Stimulated activated CD8-positive, alpha-beta memory T cell treated with anti-CD3 and anti-CD28 coated beads, Interleukin-12 subunit alpha, Interleukin-12 subunit beta, amount 100 ng/mL, for 24 hours (primary cell): ENCODE results near the gene ZYX.

Source experiments
- DNase-seq: peaks from one replicate; pipeline ENCODE4 v3.0.0-alpha.2; 2020; ENCODE audit errors: extremely low read depth

The ZYX gene

DNA sequence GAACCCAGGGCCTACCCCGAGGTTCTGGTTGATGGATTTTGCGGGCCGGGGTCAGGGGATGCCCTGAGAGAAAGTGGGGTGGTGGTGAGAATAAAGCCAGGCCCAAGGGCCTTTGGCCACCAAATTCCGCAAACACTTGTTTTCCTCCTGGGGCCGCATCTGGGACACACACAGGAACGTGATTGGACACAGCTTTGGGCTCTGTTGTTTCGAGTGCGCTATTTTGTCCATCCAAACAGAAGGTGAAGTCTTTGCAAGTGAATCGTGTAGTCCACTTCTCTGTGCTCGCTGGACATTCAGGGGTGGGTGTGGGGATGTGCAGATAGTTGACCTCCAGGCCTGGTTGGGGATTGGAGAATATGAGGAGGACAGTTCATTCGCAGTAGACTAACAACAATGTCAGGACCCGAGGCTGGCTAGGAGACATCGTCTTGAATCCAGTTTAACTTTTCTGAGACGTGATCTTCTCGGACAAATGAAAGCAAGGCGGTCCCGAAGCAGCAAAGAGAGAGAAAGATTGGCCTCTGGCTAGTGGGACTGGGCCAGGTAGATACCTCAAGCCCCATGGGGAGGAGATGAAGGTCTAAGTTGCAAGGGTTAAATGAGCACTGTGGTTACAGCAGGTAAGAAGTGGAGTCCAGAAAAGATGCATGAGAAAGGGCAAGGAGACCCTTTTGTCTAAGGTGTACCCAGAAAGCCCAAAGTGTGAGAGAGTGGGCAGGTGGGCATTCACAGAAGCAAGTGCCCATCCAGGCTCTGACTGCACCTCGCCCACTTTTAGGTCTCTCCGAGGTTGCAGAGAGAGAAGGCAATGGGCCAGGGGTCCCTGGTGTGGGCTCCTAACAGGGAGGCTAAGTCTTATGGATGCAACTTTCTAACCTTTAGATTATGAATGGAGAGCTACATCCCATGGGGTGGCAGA, 17.9 kb upstream of the ZYX start:
- DNase-seq = no peak

DNA sequence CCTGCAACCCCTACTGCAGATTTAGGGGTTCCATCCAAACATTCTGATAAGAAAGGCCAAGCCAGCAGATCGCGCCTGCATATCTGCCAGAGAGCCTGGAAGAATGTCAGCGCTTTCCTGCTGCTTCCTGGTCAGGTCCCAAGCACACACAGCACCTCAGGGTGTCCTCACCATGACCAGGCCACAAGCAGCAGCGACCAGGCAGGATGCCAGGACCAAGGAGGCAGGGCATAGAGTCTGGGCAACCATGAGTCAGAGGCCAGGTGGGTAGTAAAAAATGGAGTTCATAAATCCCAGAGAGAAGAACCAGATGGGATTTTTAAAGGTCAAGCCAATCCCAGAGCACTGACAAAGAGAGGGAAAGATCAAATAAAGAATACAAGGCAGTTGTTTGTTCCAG, 13.2 kb upstream of the ZYX start:
- DNase-seq = no peak

DNA sequence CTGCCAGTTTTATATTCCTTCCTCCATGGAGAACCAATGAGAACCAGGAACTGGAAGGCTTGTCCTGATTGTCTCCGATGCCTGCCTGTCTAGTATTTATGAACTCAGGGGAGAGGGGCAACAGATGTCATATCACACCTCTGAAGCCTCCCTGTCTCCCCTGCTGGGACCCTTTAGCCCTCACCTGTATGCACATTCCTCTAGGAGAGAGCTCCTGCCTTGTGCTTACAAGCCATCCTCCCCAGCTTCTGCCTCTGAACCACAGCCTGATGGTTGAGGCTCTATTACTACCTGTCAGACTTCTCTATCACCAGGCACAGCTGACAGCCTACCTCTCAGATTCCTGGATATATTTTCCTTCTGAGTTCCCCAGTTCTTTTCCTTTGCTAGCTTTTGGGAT, 12.8 kb upstream of the ZYX start:
- DNase-seq = no peak

DNA sequence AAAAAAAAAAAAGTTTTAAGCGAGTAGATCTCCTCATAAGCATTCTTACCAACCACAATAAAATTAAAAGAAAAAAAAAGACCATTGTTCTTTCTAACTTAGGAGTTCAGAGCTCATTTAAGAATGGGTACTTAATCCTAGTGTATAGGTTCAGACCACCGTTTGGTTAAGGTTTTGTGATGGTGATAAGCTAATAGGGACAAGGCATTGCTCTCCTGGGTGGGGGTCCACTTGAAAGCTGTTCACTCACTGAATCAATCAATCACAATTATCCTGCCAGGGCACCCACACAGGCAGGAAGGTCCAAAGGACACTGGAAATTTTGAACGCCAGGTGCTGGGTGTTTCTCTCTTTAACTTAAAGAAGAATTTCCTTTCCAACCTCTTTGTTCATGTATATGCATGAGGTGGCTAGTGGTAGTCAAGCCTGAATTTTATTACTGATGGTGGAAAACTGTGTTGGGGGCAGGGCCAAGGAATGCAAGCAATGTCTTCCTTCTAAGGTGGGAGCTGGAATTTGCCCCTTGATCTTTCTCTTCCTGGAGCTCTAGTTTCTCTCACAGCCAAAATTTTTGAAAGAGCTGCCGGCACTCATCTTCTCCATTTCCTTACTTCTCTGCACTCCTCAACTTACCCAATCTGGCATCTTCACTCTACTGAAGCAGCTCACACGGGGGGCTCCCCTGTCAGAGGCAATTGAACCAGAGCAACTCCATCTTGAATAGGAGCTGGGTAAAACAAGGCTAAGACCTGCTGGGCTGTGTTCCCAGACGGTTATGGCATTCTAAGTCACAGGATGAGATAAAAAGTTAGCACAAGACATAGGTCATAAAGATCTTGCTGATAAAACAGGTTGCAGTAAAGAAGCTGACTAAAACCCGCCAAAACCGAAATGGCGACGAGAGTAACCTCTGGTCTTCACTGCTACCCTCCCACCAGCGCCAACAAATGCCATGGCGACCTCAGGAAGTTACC, 11.2 kb upstream of the ZYX start:
- DNase-seq = no peak

DNA sequence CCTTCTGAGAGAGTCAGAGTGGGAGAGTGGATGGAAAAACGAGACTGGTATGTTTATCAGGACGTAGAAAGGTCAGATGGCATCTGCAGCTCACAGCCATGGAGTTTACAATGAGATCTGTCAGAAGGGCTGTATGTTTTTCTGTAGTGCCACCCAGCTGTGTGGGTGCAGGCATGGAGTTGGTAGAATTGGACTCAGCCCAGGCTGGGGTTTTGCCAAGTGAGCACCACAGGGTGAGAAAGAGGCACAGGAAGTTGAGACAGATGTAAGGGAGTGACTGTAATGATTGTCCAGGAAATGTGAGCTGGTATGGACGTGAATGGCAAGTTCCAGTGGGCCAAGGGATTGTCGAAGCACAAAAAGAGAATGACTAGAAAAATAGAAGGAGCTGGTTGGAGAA, 9.1 kb upstream of the ZYX start:
- no peak for DNase-seq

DNA sequence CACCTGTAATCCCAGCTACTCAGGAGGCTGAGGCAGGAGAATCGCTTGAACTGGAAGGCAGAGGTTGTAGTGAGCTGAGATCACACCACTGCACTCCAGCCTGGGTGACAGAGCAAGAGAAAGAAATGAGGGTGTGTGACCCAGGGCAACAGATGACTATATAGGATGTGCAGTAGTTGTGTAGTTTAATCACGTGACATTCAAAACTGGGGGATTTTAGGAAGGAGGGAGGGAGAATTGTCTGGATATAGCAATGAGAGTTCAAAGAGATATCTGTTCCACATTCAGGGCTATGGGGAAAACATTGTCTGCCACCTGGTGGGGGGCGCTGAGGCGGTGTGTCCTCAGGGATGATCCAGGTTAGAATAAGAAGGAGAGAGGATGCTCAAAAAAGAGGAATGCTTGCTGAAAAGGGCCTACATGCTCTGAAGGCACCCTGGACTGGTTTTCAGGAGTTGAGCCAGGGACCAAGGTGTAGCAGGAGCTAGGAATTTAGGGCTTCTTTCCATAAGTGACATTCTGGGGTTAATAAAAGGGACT, 7.8 kb upstream of the ZYX start:
- no peak for DNase-seq

DNA sequence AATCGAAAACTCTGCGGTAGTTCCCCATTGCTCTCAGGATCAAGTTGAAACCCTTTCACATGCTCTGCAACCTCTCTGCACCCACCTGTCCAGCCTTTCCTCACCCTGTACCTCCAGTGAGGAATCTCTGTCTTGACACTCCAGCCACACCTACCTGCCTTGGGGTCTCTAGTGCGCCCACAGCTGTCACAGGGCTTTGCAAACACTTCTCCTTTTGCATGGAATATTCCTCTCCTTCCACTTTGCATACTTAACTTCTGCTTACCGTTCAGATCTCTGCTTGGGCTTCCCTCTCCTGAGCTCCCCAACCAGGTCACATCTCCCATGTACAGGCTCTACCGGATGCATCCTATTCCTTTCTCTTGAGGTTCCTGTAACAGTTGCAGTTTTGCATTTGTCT, 6.6 kb upstream of the ZYX start:
- DNase-seq = no peak

DNA sequence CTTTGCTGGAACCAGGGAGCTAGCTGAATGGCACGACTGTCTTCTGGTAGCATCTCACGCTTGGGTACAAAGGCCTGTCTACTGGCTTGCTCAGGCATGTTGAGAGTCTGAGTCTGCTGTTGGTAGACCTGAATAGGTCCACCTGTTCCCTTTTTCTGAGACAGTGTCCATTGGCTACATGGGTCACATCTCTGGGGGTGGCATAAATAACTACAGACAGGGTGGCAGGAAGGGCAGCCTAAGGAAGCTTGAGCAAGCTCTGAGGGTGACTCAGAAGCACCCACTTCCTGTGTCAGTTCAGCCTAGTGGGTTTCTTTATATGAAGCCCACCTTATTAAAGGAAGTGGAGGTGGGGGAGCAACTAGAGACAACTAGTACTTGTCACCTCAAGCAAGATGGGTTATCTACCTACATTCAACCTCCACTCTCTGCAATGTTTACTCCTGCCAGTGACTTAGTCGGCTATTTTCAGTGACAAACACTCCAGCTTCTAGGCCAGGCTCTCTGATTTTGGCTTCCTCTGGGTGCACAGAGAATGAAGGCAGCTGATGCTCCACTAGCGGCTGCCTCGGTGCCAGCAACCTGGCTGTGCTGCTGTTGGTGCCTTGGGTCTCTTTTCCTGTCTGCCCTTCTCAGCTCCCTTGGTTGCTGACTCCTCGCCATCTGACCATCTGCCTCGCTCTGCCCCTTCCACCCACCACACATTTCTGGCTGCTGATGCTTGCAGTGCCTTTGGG, 5.7 kb upstream of the ZYX start:
- DNase-seq = no peak

DNA sequence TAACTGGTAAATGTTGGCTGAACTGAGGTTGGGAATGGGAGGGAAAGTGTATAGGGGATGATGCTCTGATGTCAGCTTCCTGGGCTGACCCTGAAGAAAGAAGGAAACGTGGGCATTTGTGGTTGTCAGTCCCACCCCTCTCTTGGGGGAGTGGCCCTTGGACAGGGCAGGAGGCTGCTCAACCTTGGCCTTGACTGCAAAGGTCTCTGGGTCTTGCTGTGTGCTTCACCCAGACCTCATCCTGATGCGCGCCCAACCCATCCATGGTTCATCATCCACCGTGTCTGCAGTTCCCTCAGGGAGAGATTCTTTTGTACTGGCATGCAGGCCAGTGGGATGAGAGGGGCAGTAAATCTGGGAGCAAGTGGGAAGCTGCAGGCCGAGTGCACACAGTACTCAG, 4.7 kb upstream of the ZYX start:
- DNase-seq = no peak

DNA sequence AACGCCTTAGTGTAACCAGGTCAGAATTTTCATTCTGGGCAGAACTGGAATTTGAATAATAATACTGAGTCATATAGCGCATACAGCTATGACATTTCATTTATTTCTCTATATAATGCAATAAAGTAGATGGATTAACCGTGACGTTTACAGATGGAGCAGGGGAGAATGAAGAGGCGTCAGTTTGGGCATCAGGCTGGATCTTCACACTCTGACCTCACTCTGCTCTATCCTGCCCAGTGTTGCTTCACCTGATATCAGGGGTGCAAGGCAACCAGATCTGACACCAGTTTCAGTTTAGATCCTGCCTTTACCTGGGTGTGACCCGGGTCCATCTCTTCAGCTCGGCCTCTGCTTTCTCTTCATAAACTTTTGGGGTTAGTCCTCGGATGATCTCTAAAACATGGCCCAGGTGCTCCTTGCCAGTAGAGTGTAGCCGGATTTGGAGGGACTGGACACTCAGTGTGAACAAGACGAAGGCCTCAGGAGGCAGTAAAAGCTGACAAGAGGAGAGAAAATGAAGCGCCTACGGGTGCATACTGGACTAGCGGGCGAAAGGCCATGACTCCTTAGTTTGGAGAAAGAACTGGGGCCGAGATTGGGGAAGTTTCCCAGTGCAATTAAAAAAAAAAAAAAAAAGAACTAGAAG, 1.4 kb upstream of the ZYX start:
- DNase-seq = no peak

DNA sequence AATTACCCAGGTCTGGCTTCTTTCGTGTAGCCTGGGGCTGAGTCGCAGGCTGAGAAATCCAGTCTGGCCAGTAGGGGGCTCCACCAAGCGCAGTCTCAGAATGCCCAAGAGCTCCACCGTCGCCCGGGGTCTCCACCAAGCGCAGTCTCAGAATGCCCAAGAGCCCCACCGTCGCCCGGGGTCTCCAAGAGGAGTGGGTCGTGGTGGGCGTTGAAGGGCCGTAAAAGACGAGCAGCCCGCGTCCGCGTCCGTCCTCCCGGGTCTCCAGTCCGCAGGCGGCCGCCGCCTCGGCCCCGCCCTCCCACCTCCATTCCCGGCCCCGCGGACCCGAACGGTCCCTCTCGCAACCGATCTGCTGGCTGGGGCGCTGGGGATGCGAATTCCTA, 892 bp upstream of the ZYX start:
- peak; percentile 70 for DNase-seq

DNA sequence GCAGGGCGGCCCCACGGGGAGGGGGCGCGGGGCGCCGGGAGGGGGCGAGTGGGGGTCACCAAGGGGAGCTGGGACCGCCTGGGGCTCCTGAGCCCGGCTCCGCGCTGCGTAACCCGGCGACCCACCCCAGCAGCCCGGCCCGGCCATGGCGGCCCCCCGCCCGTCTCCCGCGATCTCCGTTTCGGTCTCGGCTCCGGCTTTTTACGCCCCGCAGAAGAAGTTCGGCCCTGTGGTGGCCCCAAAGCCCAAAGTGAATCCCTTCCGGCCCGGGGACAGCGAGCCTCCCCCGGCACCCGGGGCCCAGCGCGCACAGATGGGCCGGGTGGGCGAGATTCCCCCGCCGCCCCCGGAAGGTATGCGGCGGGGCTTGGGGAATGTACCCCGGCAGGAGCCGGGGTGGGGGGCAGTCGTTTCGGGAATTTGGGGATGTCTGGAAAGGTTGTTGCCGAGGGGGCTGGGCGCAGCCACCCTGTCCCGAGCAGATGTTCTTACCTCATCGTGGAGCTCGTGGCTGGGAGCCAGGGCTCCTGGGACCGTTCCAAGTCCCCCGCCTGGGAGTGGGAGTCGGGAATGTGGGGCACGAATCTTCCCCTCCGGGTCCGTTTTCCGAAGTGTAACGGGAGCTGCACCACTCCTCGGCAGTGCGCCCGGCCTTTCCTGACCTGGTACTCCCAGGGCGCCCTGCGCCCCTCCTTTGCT, 431 bp downstream of the ZYX start:
- DNase-seq = no peak

DNA sequence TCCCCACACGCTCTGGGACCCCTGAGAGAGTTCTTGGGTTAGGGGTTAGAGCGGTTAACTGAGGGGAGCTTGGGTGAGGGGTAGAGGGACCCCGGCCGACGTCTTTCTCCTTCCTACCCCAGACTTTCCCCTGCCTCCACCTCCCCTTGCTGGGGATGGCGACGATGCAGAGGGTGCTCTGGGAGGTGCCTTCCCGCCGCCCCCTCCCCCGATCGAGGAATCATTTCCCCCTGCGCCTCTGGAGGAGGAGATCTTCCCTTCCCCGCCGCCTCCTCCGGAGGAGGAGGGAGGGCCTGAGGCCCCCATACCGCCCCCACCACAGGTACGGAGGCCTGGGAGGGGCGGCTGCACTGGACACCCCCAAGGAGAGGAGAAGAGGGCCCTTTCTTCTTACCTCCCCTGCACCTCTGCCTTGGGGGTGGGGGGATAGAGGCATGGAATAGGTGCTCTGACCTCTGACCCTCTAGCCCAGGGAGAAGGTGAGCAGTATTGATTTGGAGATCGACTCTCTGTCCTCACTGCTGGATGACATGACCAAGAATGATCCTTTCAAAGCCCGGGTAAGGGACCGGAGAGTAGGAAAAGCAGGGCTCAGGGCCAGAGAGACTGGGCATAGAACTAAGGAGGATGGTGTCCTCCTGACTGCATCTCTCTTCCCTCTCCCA, 1.1 kb downstream of the ZYX start:
- DNase-seq = no peak

DNA sequence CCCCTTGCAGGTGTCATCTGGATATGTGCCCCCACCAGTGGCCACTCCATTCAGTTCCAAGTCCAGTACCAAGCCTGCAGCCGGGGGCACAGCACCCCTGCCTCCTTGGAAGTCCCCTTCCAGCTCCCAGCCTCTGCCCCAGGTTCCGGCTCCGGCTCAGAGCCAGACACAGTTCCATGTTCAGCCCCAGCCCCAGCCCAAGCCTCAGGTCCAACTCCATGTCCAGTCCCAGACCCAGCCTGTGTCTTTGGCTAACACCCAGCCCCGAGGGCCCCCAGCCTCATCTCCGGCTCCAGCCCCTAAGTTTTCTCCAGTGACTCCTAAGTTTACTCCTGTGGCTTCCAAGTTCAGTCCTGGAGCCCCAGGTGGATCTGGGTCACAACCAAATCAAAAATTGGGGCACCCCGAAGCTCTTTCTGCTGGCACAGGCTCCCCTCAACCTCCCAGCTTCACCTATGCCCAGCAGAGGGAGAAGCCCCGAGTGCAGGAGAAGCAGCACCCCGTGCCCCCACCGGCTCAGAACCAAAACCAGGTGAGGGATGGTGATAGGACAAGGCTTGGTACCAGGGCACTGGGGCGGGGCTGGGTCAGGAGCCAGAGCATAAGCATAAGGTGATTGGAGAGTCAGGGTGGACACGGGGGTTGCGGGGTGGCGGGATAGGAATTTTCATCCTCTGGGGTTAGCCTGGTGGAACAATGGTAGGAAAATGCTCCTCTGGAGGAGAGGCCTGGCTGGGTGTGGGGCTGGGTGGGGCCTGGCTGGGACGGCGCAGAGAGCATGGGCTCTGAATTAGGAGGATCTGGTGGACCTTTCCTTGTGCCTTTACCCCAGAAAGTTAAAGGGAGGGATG, 1.9 kb downstream of the ZYX start:
- no peak for DNase-seq

DNA sequence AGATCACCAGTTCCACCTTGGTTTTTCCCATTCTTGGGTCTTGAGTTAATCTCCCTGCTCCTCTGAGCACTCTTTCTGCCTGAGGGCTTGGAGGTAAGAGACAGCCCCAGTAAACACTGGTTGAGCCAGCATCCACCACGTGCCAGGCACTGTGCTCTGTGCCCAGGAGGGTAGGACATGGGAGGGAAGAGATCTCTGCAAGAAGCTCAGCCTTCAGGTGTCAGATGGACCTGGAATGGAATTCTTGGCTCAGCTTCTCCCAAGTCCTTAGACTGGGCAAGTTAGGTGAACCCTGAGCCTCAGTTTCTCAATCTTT, 2.5 kb downstream of the ZYX start:
- no peak for DNase-seq

DNA sequence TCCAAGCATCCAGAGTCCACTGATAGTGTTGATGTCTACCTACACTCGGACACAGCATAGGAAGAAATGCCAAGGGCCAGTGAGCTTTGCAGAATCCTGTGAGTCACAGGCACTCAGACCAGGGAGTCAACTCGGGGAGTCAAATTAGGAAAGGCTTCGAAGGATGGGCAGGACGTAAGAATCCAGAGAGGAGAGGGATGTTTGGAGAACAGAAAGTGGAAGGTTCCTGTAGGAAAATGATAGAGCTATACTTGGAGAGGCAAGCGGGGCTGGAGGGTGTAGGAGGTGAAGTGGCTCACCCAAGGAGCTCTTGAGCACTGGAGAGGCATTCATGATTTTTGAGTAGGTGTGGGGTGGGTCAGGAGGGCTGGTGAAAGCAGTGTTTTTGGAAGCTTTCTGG, 3.0 kb downstream of the ZYX start:
- no peak for DNase-seq

DNA sequence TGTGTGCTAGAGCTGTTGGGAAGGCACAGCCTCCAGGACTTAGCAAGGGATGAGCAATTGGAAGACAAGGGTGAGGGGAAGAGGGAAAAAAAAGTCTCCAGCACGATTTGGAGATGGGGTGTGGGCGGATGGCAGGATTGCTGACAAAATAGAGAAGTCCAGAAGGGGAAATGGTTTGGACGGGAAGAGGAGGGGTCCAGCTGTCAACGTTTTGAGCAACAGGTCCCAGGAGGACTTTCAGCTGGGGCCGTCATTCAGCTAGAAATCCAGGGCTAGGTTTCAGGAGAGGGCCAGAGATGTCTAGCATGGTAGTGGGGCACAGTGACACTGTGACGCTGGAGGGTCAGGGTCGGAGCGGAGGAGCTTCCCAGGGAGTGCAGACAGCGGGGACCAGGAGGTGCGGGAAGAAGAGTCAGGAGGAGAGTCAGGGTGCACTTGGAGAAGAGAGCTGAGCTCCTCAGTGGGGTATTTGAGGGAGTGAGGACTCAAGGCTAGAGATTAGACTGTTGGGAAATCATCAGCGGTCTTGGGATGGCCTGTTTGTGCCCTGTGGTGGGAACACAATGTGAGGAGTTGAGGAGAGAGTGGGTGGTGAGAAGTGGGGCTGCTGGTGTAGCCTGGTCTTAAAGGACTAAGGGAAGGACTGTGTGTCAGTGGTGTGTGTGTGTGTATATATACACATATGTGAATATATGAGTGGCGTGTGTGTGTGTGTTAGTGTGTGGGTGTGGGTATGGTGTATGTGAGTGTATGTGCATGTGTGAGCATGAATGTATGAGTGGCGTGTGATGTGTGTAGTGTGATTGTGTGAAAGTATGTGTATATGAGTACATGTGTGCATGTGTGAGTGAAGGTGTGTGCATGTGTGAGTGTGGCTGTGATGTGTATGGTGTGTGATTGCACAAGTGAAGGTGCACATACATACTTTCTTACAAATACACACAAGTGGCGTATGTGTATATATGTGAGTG, 3.8 kb downstream of the ZYX start:
- no peak for DNase-seq
